Body of pancreas (tissue), 4 donors: Measurements from ENCODE around the gene HYPK.
"Not testable (repeated sequence)": the region's sequence is repeated elsewhere in the genome, so short reads cannot be mapped to it uniquely, and the experiment has no call there.

Source experiments
- POLR2A ChIP-seq, 3 donors: fragments of 450-650 bp; IDR thresholded peaks; one replicate each; pipeline ENCODE4 v1.6.1; 2016; ENCODE audit warnings: antibody characterized with exemption in 3 of 3, mild to moderate bottlenecking in 2 of 3
- TF ChIP-seq, protein P1 (sequence below), 7 experiments: fragments of 450-650 bp in 4 of 7; fragments of 200-600 bp in 3 of 7; sonication (generic) in 3 of 7; IDR thresholded peaks; one replicate each; pipeline ENCODE4 v1.5.1; 2016 to 2019; ENCODE audit warnings: antibody characterized with exemption in 7 of 7

GRCh38 chr15:43815064-43815463 is 14.7 kb downstream of the HYPK start:
- TF ChIP-seq, protein P1, sequence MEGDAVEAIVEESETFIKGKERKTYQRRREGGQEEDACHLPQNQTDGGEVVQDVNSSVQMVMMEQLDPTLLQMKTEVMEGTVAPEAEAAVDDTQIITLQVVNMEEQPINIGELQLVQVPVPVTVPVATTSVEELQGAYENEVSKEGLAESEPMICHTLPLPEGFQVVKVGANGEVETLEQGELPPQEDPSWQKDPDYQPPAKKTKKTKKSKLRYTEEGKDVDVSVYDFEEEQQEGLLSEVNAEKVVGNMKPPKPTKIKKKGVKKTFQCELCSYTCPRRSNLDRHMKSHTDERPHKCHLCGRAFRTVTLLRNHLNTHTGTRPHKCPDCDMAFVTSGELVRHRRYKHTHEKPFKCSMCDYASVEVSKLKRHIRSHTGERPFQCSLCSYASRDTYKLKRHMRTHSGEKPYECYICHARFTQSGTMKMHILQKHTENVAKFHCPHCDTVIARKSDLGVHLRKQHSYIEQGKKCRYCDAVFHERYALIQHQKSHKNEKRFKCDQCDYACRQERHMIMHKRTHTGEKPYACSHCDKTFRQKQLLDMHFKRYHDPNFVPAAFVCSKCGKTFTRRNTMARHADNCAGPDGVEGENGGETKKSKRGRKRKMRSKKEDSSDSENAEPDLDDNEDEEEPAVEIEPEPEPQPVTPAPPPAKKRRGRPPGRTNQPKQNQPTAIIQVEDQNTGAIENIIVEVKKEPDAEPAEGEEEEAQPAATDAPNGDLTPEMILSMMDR (IDR thresholded peaks at IDR 0.05), result not testable (repeated sequence)
- not testable (repeated sequence) for TF ChIP-seq POLR2A (IDR thresholded peaks at IDR 0.05)
